Stimulated activated CD4-positive, alpha-beta T cell treated with anti-CD3 and anti-CD28 coated beads, Interleukin-1b, Interleukin-23, amount 100 ng/mL, for 1 hour (primary cell): ENCODE measurements around the gene BFAR.
"Not testable (repeated sequence)": the region's sequence is repeated elsewhere in the genome, so short reads cannot be mapped to it uniquely, and the experiment has no call there.

ENCODE experiments used
- DNase-seq, 2 donors: peaks; one replicate each; pipeline ENCODE4 v3.0.0-alpha.2; 2020; ENCODE audit warnings: low read depth in 2 of 2

Gene BFAR

GRCh38 chr16:14632693-14633569, at the start of gene BFAR:
Gene BFAR (plus strand): TSS chr16:14632951. CDS start chr16:14644347, 11,396 bp downstream.
- peak; percentile 98 to 99 for DNase-seq

GRCh38 chr16:14585287-14585686, 47.5 kb upstream of the BFAR start:
- DNase-seq, result no peak

- no peak for DNase-seq
Observed at GRCh38 chr16:14586637-14587305, 46.0 kb upstream of the BFAR start.

- DNase-seq, result no peak
Observed at GRCh38 chr16:14600164-14600563, 32.6 kb upstream of the BFAR start.

- no peak for DNase-seq
Observed at GRCh38 chr16:14602443-14602963, 30.2 kb upstream of the BFAR start.

- no peak for DNase-seq
Observed at GRCh38 chr16:14606102-14606501, 26.6 kb upstream of the BFAR start.

- no peak for DNase-seq
Observed at GRCh38 chr16:14608111-14608566, 24.6 kb upstream of the BFAR start.

- DNase-seq, result no peak
Observed at GRCh38 chr16:14608604-14609003, 24.1 kb upstream of the BFAR start.

- DNase-seq, result no peak
Observed at GRCh38 chr16:14609716-14610115, 23.0 kb upstream of the BFAR start.

- DNase-seq, result no peak
Observed at GRCh38 chr16:14611660-14612059, 21.1 kb upstream of the BFAR start.

- DNase-seq, result no peak
Observed at GRCh38 chr16:14613991-14614390, 18.8 kb upstream of the BFAR start.

- DNase-seq, result no peak
Observed at GRCh38 chr16:14616280-14616679, 16.5 kb upstream of the BFAR start.

- DNase-seq, result no peak
Observed at GRCh38 chr16:14618566-14618965, 14.2 kb upstream of the BFAR start.

- DNase-seq, result no peak
Observed at GRCh38 chr16:14627078-14627477, 5.7 kb upstream of the BFAR start.

GRCh38 chr16:14628806-14629611, 3.7 kb upstream of the BFAR start:
- DNase-seq, result no peak

- no peak for DNase-seq
Observed at GRCh38 chr16:14629612-14629918, 3.2 kb upstream of the BFAR start.

- peak; percentile 97 for DNase-seq
Observed at GRCh38 chr16:14629919-14630619, 2.7 kb upstream of the BFAR start, which contains the start of gene PARN. Gene PARN (minus strand): TSS chr16:14630260. CDS start chr16:14630125, 135 bp downstream.

GRCh38 chr16:14630620-14631330, 2.0 kb upstream of the BFAR start:
- DNase-seq, result not testable (repeated sequence)

GRCh38 chr16:14634389-14634725, 1.6 kb downstream of the BFAR start:
- DNase-seq, result no peak

- no peak for DNase-seq
Observed at GRCh38 chr16:14635395-14636165, 2.8 kb downstream of the BFAR start.
